HG03060 (cell line): Measurements from ENCODE around the gene TRIM8.
"Not testable (repeated sequence)": the region's sequence is repeated elsewhere in the genome, so short reads cannot be mapped to it uniquely, and the experiment has no call there.

Experiments
- ATAC-seq: cut with Tn5 transposase; IDR thresholded peaks from one replicate; pipeline ENCODE4 v1.9.1; 2021; ENCODE audit warnings: low read depth, moderate number of reproducible peaks; ENCODE audit not compliant: unreplicated experiment

Gene TRIM8

GRCh38 chr10:102667411-102667810, 23.1 kb downstream of the TRIM8 start:
- not testable (repeated sequence) for ATAC-seq

GRCh38 chr10:102668326-102669107, 24.2 kb downstream of the TRIM8 start:
- no peak for ATAC-seq

DNA sequence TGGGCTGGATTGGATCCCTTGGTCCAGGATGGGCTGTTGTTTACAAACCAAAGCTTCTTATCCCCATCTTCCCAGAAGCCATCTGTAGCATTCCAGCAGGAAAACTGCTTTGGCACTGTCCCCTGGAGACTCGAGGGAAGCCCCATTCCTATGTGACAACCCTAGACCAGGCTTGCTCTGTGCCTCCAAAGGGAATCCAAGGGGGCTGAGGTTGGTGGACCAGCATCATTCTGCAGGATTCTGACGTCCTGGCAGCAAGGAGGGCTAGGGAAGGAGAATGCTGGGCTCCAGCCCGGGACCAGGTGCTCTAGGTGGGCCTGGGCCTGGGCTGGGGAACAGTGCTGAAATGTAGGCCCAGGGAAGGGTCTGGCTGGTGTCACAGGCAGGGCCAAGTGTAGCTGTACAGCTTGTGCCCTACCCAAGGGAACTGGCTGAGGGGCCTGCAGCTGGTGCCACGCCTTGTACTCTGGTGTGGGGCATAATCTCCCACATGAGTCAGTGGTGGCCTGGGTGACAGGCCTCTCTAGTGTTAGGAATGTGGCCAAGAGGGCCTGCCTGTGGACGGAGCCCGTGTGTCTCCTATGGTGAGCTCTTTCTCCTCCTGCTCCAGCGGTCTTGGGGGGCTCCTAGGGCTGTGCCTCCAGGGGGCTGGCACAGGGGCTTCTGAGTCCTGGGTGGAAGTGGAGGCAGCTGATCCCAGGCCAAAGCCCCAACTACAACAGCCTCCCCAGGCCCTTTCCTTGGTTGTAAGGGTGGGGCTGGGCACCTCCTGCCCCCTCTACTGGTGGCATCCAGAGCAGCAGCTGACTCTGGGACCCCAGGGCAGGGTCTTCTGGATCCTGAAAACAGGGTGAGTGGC, 25.2 kb downstream of the TRIM8 start:
- ATAC-seq, result no peak

GRCh38 chr10:102670065-102670670, 25.9 kb downstream of the TRIM8 start:
- no peak for ATAC-seq

GRCh38 chr10:102670871-102671434, 26.7 kb downstream of the TRIM8 start:
- no peak for ATAC-seq

GRCh38 chr10:102673236-102673818, 29.0 kb downstream of the TRIM8 start:
- ATAC-seq, result no peak

- ATAC-seq, result no peak
Observed at GRCh38 chr10:102673819-102674511, 29.7 kb downstream of the TRIM8 start.

- no peak for ATAC-seq
Observed at GRCh38 chr10:102674566-102674965, 30.3 kb downstream of the TRIM8 start.

GRCh38 chr10:102675011-102675665, 30.9 kb downstream of the TRIM8 start:
- no peak for ATAC-seq

DNA sequence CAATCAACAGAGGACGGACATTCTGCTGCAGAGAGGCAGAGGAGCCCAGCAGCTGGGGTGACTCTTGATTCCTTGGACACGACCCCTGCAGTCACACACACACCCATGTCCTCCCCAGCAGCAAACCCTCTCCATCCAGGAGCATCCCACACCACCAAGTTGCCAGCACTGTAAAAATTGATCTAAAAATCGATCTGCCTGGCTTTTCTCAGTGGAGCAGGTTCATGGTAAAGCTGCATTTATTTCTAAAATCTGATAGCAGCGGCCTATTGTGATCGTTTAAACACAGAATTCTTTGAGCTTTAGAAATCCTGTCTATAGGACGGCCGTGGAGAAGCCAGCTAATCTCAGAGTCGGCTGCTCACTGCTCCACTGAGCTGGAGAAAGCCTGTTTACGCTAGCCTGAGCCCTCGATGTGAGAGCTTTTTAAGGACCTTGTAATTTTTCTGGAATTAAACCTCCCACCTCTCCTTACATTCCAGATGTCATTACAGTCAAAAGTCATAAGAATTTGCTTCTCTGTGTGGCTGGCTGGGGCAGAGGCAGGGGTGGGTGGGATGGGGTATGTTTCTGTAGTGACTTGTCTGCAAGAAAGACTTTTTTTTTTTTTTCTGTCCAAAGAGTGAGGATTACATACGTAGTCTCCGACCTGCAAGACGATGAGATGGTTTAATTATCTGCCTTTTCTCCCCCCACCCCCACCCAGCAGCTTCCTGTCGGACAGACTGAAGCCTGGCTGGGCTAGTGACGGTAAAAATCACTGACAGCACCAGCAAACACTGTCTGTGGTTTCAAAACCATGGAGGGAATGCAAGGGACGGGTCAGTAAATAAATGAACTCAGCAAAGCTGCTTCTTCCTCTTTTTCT, 31.6 kb downstream of the TRIM8 start:
- no peak for ATAC-seq

DNA sequence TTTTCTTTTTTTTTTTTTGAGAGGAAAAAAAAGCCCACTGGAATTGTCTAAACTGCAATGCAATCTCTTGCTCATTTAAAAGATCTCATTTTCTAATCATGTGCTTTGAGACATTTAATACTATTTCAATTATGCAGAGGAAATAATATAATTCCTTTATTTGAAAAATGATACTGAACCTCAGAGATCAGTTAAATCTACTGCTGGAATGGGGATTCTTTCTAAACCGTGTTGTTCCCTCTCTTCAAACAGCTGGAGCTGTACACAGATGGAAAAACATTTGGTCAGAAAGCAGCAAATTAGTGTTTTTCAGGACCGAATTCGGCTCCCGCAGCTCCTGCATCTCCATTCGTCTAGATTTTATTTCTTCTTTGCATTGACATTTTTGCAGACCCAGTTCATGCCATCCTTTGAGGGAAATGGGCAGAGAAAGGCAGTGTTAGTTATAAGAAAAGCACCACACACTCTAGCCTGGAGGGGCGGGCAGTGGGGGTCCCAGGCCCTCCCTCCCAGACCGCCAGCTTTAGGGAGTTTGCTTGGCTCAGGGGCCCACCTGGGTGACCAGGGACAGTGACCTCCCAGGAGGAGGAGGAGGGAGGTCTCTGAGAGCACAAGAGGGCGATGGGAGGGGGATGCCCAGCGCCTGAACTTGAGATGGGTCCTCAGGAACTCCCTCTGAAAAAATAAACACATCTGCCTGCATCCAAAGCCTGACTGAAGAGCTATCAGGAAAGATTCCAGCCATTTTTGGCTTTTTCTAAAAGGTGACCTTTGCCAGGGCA, 32.4 kb downstream of the TRIM8 start:
- ATAC-seq, result no peak

- ATAC-seq, result no peak
Observed at GRCh38 chr10:102677331-102678067, 33.2 kb downstream of the TRIM8 start.

DNA sequence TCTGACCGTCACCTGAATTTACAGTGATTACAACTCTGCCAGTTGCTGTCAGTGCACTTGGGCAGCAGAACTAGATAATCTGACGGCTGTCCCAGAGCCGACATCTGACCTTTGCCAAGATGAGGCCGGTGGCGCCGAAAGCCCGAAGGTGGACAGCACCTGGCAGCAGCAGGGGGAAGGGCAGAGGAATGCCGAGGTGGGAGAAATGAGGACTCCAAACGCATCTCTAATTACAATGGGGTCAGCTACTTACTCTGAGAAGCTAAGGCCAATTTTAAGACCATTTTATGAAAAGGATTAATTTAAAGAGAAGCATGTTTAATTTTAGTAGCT, 33.8 kb downstream of the TRIM8 start:
- ATAC-seq, result no peak

- no peak for ATAC-seq
Observed at GRCh38 chr10:102678842-102679289, 34.6 kb downstream of the TRIM8 start.

GRCh38 chr10:102679596-102679995, 35.3 kb downstream of the TRIM8 start:
- ATAC-seq, result no peak

DNA sequence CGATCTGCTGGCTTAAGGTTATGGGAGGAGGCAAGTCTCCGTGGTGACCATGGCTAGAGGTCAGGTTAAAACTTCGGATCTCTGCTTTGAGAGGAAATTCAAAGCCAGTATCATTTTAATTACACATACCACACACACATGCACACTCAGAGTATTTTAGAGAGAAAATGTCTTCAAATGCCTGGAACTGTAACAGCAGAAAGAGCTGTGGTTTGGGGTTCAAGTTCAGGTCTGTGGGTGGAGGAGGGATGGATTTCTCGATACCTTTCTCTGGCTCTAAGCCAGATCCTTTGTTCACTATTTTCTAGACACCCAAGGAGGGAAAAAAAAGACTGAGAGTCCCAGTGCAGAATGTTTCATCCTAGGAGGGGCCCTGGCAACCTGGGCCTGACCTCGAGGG, 37.4 kb downstream of the TRIM8 start:
- no peak for ATAC-seq

DNA sequence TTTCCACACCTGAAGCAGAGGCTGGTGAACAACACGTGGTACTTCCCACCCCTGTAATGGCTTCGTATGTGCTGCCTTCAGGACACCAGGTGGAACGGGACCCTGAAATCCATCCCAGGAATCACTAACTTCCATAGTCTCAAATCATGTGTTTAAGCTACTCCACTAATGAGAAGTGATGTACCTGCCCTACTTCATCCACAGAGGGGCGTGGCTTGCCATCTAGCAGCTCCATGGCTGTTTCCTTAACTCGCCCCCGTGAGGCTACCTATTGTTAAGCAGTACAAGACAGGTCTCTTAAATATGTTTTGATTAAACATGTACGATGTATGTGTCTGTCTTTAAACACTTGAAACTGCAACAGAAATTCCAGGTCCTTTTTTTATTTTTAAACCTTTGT, 38.1 kb downstream of the TRIM8 start:
- no peak for ATAC-seq
